A549 (cell line): ENCODE results near the gene PLXDC1.

Experiments used
- CEBPB ChIP-seq, 2 experiments: fragments of >200 bp in 1 of 2; sonication (Bioruptor Twin) in 1 of 2; formaldehyde crosslinking in 1 of 2; IDR thresholded peaks; 2 replicates each; pipeline ENCODE4 v1.6.1; 2012 to 2016
- CHD2 ChIP-seq: fragments of 150-350 bp; IDR thresholded peaks from 2 replicates; pipeline ENCODE4 v1.6.1; 2014; ENCODE audit warnings: low read length; ENCODE audit not compliant: partially characterized antibody
- CTCF ChIP-seq: fragments of >200 bp; sonication (Bioruptor Twin); formaldehyde crosslinking; IDR thresholded peaks from 3 replicates; pipeline ENCODE4 v1.5.1; 2016
- EP300 ChIP-seq, 2 experiments: fragments of >200 bp; sonication (Bioruptor Twin); formaldehyde crosslinking; IDR thresholded peaks; 2 replicates in 1 of 2; 3 replicates in 1 of 2; pipeline ENCODE4 v1.6.1; 2016 to 2017
- HMGXB4 ChIP-seq: fragments of 250-450 bp; sonication (Bioruptor Pico); IDR thresholded peaks from 2 replicates; pipeline ENCODE4 v1.5.0; 2021; ENCODE audit warnings: mild to moderate bottlenecking, moderate library complexity, borderline replicate concordance
- HOXA7 ChIP-seq: fragments of 250-450 bp; sonication (Bioruptor Pico); IDR thresholded peaks from 2 replicates; pipeline ENCODE4 v1.5.0; 2020; ENCODE audit warnings: mild to moderate bottlenecking, moderate library complexity
- HOXB13 ChIP-seq: fragments of 250-450 bp; sonication (Bioruptor Pico); IDR thresholded peaks from 2 replicates; pipeline ENCODE4 v1.5.0; 2020; ENCODE audit warnings: low read depth, mild to moderate bottlenecking, moderate library complexity
- JUN ChIP-seq, 2 experiments: fragments of >200 bp; sonication (Bioruptor Twin); formaldehyde crosslinking; IDR thresholded peaks; 2 replicates in 1 of 2; 3 replicates in 1 of 2; pipeline ENCODE4 v1.6.1; 2016 to 2017
- POLR2A ChIP-seq: IDR thresholded peaks from 2 replicates; pipeline ENCODE4 v1.6.1; 2012; ENCODE audit warnings: mild to moderate bottlenecking, low read length
- RAD21 ChIP-seq, 2 experiments: fragments of >200 bp in 1 of 2; sonication (Bioruptor Twin) in 1 of 2; formaldehyde crosslinking in 1 of 2; IDR thresholded peaks in 1 of 2; conservative IDR thresholded peaks in 1 of 2; 2 replicates in 1 of 2; 3 replicates in 1 of 2; pipeline ENCODE4 v1.6.1; 2012 to 2018; ENCODE audit warnings: inconsistent platforms in 1 of 2
- RCOR1 ChIP-seq: fragments of 150-350 bp; IDR thresholded peaks from 2 replicates; pipeline ENCODE4 v1.6.1; 2014; ENCODE audit warnings: antibody characterized with exemption, low read length, low read depth
- RFX5 ChIP-seq: fragments of 450-650 bp; IDR thresholded peaks from 2 replicates; pipeline ENCODE4 v1.7.1; 2014; ENCODE audit warnings: antibody characterized with exemption, mild to moderate bottlenecking, moderate library complexity
- TF ChIP-seq, protein P1 (sequence below): fragments of 150-350 bp; IDR thresholded peaks from 2 replicates; pipeline ENCODE4 v1.6.1; 2014; ENCODE audit warnings: low read depth, mild to moderate bottlenecking, low read length

- TF ChIP-seq CHD2 (no peak), POLR2A (no peak), HOXB13 (no peak), CTCF (no peak), RCOR1 (no peak), RFX5 (no peak), JUN (IDR thresholded peaks at IDR 0.05) (no peak), RAD21 (conservative IDR thresholded peaks at IDR 0.05 in 1 of 2, IDR thresholded peaks at IDR 0.05 in 1 of 2) (no peak), EP300 (IDR thresholded peaks at IDR 0.05) (no peak), HMGXB4 (no peak), HOXA7 (CRISPR knock-in tag) (no peak), CEBPB (IDR thresholded peaks at IDR 0.05) (no peak)
- TF ChIP-seq, protein P1, sequence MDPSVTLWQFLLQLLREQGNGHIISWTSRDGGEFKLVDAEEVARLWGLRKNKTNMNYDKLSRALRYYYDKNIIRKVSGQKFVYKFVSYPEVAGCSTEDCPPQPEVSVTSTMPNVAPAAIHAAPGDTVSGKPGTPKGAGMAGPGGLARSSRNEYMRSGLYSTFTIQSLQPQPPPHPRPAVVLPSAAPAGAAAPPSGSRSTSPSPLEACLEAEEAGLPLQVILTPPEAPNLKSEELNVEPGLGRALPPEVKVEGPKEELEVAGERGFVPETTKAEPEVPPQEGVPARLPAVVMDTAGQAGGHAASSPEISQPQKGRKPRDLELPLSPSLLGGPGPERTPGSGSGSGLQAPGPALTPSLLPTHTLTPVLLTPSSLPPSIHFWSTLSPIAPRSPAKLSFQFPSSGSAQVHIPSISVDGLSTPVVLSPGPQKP = no peak
Observed at GRCh38 chr17:39096508-39097149, 54.8 kb downstream of the PLXDC1 start.
